ENCODE data around the gene MFRP. TPM values are rescaled to one million over a fixed set of nuclear protein-coding genes. Genes with fewer than 3 reads are reported as not detected.
A peak's percentile ranks its signal among the peaks of the same experiment; 100 is the strongest.

Gene MFRP
- total RNA-seq, 1 experiment from 2014 or later, result not detected

- no peak overlapping the region for H2AFZ ChIP-seq (ENCODE audit: low read length)
- CTCF ChIA-PET, result no interaction called here
- H4K20me1 ChIP-seq (ENCODE audit: low read length), result no peaks in the 10 kb centered on the region
- no peaks in the 10 kb centered on the region for H3K27me3 ChIP-seq (ENCODE audit: low read length)
- no peaks in the 10 kb centered on the region for H3K9me2 ChIP-seq (replicated peaks; ENCODE audit: low read length)
- ATAC-seq, result no peak
- H3F3A ChIP-seq (ENCODE audit: low read length, unreplicated experiment), result peaks cover 5% of the 10 kb centered on the region
- H3K27ac ChIP-seq (ENCODE audit: low read length), result no peak overlapping the region
- no peaks in the 10 kb centered on the region for H3K79me2 ChIP-seq (ENCODE audit: low read length)
- H3K9me3 ChIP-seq (ENCODE audit: low read length), result no peaks in the 10 kb centered on the region
- no peak overlapping the region for H3K4me3 ChIP-seq (ENCODE audit: low read length)
- BruUV-seq (replicated peaks), result no TSS peak
- no peaks in the 10 kb centered on the region for H3K36me3 ChIP-seq (ENCODE audit: low read depth, low read length)
- DNase-seq, result peak; percentile 49
- POLR2A ChIA-PET (ENCODE audit: unreplicated experiment), result no interaction called here
- H3K4me2 ChIP-seq (ENCODE audit: low read length), result peak overlapping the region; percentile 12; the same call in 1 of the 2 replicates
- TF ChIP-seq EZH2phosphoT487 (IDR thresholded peaks at IDR 0.05; ENCODE audit: borderline replicate concordance, low read length), result no peak
- no peak for TF ChIP-seq EZH2 (IDR thresholded peaks at IDR 0.05; ENCODE audit: low read length, unreplicated experiment)
- TF ChIP-seq CTCF (conservative IDR thresholded peaks at IDR 0.05; ENCODE audit: low read depth, low read length), result no peak
- intact Hi-C loops (cut with micrococcal nuclease), result no loop called here
- H3K9ac ChIP-seq (ENCODE audit: low read length), result no peak overlapping the region
- H3K4me1 ChIP-seq (ENCODE audit: insufficient read depth, low read length), result peaks cover 48% of the 10 kb centered on the region
These were observed 17.5 kb upstream of the MFRP start for GRCh38 chr11:119363851-119364590.

GRCh38 chr11:119363081-119363850 lies 16.8 kb upstream of the MFRP start:
- no peak for TF ChIP-seq EZH2phosphoT487 (IDR thresholded peaks at IDR 0.05; ENCODE audit: borderline replicate concordance, low read length)
- TF ChIP-seq EZH2 (IDR thresholded peaks at IDR 0.05; ENCODE audit: low read length, unreplicated experiment), result no peak
- TF ChIP-seq CTCF (conservative IDR thresholded peaks at IDR 0.05; ENCODE audit: low read depth, low read length), result no peak
- Histone ChIP-seq H3K27me3 (ENCODE audit: low read length) (no peaks in the 10 kb centered on the region), H3K4me2 (ENCODE audit: low read length) (peak overlapping the region; percentile 12; the same call in 1 of the 2 replicates), H3K4me1 (ENCODE audit: insufficient read depth, low read length) (peaks cover 41% of the 10 kb centered on the region), H3K9me2 (replicated peaks; ENCODE audit: low read length) (no peaks in the 10 kb centered on the region), H3K79me2 (ENCODE audit: low read length) (no peaks in the 10 kb centered on the region), H3K4me3 (ENCODE audit: low read length) (no peak overlapping the region), H2AFZ (ENCODE audit: low read length) (no peak overlapping the region), H3F3A (ENCODE audit: low read length, unreplicated experiment) (peaks cover 5% of the 10 kb centered on the region), H3K27ac (ENCODE audit: low read length) (no peak overlapping the region), H3K9me3 (ENCODE audit: low read length) (no peaks in the 10 kb centered on the region), H3K36me3 (ENCODE audit: low read depth, low read length) (no peaks in the 10 kb centered on the region), H4K20me1 (ENCODE audit: low read length) (no peaks in the 10 kb centered on the region), H3K9ac (ENCODE audit: low read length) (no peak overlapping the region)
- ATAC-seq, result no peak
- POLR2A ChIA-PET (ENCODE audit: unreplicated experiment), result no interaction called here
- DNase-seq, result no peak
- intact Hi-C loops (cut with micrococcal nuclease), result no loop called here
- CTCF ChIA-PET, result interaction anchor here (1.1 kb wide), 1 partner anchor 25 kb away, joined by 3 read pairs; no protein-coding TSS in a partner anchor
- BruUV-seq (replicated peaks), result no TSS peak

- Histone ChIP-seq H3K9me3 (ENCODE audit: low read length) (no peaks in the 10 kb centered on the region), H3K9me2 (replicated peaks; ENCODE audit: low read length) (no peaks in the 10 kb centered on the region), H3K4me3 (ENCODE audit: low read length) (no peak overlapping the region), H3F3A (ENCODE audit: low read length, unreplicated experiment) (peaks cover 5% of the 10 kb centered on the region), H3K36me3 (ENCODE audit: low read depth, low read length) (no peaks in the 10 kb centered on the region), H3K4me2 (ENCODE audit: low read length) (no peak overlapping the region), H3K79me2 (ENCODE audit: low read length) (no peaks in the 10 kb centered on the region), H3K9ac (ENCODE audit: low read length) (no peak overlapping the region), H4K20me1 (ENCODE audit: low read length) (no peaks in the 10 kb centered on the region), H2AFZ (ENCODE audit: low read length) (no peak overlapping the region), H3K27me3 (ENCODE audit: low read length) (no peaks in the 10 kb centered on the region), H3K4me1 (ENCODE audit: insufficient read depth, low read length) (peaks cover 36% of the 10 kb centered on the region), H3K27ac (ENCODE audit: low read length) (no peak overlapping the region)
- no peak for DNase-seq
- ATAC-seq, result no peak
- CTCF ChIA-PET, result interaction anchor here (0.7 to 1.1 kb wide), 2 partner anchors 25 to 260 kb away, joined by 3 read pairs; no protein-coding TSS in a partner anchor
- no TSS peak for BruUV-seq (replicated peaks)
- TF ChIP-seq CTCF (conservative IDR thresholded peaks at IDR 0.05; ENCODE audit: low read depth, low read length) (no peak), EZH2phosphoT487 (IDR thresholded peaks at IDR 0.05; ENCODE audit: borderline replicate concordance, low read length) (no peak)
- intact Hi-C loops (cut with micrococcal nuclease), result no loop called here
- POLR2A ChIA-PET (ENCODE audit: unreplicated experiment), result no interaction called here
These were observed 16.2 kb upstream of the MFRP start for GRCh38 chr11:119362741-119363080.
